Measurements from ENCODE around the gene COMP.

DNA sequence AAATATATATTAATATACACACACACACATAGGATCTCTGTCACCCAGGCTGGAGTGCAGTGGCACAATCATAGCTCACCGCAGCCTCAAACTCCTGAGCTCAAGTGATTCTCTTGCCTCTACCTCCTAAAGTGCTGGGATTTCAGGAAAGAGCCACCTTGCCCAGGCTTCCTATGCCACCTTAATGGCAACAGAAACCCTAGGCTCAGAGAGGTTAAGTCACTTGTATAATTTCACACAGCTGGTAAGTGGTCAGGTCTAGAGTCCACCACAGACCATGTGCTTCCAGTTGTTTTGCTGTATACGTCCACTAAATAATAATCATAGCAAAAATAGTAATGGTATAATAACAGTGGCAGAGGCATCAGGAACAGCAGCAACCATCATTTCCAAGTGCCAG, 39.4 kb upstream of the COMP start:
- TF ChIP-seq, protein P1, sequence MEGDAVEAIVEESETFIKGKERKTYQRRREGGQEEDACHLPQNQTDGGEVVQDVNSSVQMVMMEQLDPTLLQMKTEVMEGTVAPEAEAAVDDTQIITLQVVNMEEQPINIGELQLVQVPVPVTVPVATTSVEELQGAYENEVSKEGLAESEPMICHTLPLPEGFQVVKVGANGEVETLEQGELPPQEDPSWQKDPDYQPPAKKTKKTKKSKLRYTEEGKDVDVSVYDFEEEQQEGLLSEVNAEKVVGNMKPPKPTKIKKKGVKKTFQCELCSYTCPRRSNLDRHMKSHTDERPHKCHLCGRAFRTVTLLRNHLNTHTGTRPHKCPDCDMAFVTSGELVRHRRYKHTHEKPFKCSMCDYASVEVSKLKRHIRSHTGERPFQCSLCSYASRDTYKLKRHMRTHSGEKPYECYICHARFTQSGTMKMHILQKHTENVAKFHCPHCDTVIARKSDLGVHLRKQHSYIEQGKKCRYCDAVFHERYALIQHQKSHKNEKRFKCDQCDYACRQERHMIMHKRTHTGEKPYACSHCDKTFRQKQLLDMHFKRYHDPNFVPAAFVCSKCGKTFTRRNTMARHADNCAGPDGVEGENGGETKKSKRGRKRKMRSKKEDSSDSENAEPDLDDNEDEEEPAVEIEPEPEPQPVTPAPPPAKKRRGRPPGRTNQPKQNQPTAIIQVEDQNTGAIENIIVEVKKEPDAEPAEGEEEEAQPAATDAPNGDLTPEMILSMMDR (IDR thresholded peaks at IDR 0.05), result no peak
- TF ChIP-seq POLR2A (IDR thresholded peaks at IDR 0.05), result no peak
